Lung microvascular endothelial cell (primary cell): ENCODE measurements around the gene LCN6. TPM values are rescaled to one million over a fixed set of nuclear protein-coding genes. Genes with fewer than 3 reads are reported as not detected.
"Not testable (repeated sequence)": the region's sequence is repeated elsewhere in the genome, so short reads cannot be mapped to it uniquely, and the experiment has no call there.

Experiments used
- DNase-seq, 2 donors: peaks; one replicate each; pipeline versions ENCODE4 v3.0.0 to v3.0.0-alpha.2; 2010; ENCODE audit warnings: low read depth in 2 of 2
- total RNA-seq: library from RNA; depleted of rRNA; stranded (reverse); fragments of >200 nt; gene quantifications from 2 replicates; pipeline ENCODE4 v1.2.1, GENCODE V29; 2014

LCN6 gene
- total RNA-seq, 1 donor from 2014 or later = not detected

DNA sequence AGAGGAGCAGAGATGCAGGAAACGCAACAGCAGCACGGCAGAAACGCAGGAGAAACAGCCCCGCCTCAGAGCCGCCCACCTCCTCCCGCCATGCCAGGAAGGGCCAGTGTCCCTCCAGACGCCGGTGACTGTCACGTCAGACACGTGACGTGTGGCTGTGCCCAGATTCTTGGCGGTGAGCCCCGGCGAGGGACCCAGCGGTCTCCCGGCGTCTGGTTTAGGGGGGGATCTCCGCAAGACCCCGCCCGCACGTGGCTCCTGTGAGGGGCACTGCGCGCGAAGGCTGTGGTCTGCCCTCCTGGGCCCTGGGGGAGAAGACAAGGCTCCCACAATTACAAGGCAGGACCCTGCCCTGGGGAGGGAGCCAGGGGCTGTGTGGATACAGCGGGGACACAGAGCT, 12.1 kb upstream of the LCN6 start:
- DNase-seq = no peak

DNA sequence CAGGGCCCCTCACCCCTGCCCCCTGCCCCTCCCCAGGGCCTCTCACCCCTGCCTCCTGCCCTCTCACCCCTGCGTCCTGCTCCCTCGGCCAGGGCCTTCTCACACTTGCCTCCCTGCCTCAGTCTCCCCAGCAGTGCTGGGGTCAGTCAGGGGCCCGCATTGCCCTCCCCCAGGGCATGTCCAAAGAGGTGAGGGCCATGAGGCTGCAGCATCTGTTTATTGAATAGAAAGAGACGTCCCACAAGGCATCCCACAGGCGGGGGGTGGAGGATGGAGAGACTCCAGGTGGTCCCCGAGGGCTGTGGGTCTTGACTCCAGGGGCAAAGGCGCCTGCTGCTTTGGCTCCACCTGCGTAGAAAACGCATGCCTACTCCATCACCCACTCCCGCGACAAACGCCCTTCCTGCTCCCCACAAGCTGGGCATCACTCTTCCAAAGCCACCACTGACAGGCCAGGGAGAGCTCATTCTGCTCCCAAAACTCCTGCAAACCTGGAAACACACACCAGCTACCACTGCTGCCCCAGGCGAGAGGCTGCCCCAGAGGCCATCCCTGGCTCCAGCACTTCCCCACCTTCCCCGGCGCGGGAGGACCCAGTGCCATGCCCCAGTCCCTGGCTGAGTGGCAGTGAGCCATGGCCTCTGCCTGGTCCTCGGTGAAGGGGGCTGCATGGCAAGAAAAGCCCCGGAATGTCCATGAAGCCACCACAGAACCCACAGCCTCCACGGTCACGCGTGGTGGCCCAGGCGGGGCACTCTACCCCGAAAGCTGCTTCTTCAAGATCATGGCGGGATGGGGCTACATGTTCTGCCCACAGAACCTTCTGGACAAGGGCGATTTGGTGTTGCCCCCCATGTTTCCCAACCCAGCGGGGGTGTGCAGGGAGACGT, 11.4 kb upstream of the LCN6 start:
- DNase-seq = no peak

DNA sequence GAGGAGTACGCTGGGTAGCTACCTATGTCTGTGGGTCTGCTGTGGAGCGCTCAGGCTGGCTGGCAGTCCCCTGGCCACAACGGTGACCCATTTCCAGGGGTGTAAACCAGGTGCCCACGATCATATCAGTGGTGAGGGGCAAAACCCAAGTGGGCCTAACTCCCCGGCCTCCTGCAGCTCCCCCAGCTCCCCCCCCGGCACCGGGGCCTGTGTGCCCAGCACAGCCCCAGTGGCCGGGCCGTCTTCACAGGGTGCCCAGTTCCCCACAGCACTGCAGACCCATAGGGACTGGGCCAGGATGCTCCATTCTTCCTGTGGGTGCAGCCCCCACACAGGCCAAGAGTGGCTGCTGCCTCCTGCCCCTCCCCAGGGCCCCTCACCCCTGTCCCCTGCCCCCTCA, 10.7 kb upstream of the LCN6 start:
- DNase-seq = no peak

DNA sequence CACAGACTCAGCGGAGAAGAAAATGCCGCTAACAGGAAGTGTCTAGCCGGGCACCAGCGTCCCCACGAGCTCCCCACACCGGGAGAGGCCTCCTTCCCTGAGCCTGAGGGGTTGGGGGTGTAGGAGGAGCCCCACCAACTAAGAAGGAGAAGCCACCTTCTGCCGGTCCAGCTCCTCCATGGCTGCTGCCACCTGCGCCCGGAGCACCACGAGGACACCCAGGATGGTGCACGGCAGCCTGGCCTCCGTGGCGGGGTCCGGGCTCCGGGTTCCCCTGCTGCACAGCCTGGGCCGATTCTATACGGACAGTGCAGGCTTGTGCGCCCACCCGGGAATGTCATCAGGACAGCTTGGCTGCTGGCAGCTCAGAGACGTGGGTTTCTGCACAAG, 9.4 kb upstream of the LCN6 start:
- DNase-seq = no peak

DNA sequence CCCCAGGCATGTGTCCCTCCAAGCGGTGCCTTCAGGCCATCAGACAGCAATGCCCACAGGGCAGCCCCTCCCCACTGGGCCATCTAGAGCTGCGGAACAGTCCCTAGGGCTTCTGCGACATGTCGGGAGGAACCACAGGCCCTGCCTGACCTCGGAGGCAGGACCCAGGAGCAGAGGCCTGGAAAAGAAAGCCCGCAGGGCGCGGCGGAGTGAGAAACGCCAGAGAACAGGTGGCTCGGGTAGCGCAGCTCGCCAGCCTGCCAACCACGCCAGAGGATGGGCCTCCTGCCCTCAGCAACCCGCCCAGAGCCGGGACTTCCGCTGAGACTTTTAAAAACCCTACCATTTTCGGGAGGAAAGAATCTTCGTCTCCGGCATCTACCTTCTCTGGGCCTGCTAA, 9.0 kb upstream of the LCN6 start:
- DNase-seq = no peak

DNA sequence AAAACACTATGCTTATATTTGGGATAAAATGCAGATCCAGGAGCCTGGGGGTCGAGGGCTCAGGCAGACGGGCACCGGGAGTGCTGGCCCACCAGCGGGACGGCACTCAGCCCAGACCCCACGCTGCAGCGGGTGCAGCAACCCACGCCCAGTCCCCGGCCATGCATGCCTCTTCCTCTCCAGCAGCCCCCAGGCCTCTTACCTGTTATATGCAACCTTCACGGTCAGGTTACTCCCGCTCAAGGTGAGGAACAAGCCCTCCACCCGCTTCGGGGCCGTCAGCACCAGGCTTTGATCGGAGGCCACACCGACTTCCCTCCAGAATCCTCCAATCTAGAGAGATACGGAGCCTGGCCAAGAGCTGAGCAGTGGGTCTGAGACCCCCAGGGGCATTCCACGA, 8.5 kb upstream of the LCN6 start:
- DNase-seq = no peak

DNA sequence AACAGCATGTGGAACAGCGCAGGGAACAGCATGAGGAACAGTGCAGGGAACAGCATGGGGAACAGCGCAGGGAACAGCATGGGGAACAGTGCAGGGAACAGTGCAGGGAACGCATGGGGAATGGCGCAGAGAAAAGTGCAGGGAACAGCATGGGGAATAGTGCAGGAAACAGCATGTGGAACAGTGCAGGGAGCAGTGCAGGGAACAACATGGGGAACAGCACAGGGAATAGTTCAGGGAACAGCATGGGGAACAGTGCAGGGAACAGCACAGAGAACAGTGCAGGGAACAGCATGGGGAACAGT, 7.8 kb upstream of the LCN6 start:
- DNase-seq = no peak

DNA sequence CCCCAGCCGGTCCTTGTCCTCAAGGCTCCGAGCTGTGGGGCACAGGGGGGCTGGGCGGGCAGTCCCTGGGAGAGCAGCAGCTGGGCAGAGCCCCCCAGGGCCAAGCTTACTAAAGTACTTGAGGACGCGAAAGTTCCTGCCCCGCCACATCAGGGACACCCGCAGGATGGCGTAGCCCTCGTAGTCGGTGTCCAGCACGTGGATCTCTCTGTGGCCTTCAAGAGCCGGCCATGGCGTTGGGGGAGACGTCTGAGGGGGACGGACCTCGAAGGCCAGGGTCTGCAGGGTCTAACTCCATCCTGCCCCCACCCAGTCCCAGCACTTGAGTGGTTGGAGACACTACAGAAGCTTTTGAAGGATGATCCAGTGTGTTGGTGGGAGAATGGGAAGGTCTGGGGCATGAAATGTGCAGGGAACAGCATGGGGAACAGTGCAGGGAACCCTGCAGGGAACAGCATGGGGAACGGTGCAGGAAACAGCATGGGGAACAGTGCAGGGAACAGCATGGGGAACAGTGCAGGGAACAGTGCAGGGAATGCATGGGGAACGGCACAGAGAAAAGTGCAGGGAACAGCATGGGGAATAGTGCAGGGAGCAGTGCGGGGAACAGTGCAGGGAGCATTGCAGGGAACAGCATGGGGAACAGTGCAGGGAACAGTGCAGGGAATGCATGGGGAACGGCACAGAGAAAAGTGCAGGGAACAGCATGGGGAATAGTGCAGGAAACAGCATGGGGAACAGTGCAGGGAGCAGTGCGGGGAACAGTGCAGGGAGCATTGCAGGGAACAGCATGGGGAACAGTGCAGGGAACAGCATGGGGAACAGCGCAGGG, 7.2 kb upstream of the LCN6 start:
- DNase-seq = not testable (repeated sequence)

DNA sequence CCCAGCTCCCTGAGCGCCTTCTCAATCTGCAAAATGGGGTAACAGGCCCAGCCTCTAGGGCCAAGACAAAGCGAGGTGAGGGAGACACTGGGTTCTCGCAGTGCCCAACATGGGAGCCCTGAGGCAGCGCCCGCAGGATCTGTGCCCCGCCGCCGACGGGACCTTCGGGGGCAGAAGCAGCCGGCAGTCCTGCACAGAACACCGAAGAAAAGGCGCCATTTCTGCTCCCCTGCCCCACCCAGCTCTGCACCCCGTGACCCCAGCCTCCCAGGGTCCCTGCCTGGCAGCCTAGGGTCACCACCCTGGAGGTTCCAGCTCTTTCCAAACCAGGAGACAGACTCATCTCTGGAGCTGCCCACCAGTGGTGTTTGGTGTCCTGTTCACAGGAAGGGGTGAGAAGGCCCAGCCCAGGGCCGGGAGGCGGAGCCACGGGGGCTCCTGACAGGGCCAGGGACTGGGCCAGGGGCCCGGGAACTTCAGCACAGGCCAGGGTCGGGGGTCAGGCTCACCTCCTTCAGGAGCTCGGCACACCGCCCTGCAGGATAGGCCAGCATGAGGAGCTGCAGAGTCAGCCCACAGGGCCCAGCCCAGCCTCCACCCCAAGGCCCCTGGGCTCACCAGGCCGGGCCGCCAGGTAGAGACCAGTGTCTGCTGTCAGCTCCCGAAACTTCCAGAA, 6.4 kb upstream of the LCN6 start:
- no peak for DNase-seq

DNA sequence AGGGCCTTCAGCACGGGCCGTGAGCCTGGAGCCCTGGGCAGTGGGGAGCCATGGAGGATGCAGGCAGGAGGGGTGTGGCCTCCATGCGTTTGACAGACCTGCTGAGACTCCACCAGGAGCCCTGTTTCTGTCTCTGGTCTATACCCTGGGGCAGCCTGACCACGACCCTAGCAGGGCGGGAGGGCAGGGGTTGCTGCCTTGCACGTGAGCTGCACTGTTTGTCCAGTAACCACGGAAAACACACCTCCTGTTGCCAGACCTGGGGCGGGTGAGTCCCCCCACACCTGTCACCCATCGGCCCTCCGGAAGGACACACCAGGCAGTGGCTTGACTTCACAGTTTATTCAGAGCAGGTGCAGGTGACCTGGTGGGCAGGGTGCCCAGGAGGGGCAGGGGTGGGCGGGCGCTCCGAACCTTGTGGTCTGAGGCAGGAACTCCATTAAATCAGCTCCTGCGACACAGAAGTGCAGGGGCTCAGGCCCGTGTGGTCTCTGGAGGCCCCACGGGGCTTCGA, 5.8 kb upstream of the LCN6 start:
- no peak for DNase-seq

DNA sequence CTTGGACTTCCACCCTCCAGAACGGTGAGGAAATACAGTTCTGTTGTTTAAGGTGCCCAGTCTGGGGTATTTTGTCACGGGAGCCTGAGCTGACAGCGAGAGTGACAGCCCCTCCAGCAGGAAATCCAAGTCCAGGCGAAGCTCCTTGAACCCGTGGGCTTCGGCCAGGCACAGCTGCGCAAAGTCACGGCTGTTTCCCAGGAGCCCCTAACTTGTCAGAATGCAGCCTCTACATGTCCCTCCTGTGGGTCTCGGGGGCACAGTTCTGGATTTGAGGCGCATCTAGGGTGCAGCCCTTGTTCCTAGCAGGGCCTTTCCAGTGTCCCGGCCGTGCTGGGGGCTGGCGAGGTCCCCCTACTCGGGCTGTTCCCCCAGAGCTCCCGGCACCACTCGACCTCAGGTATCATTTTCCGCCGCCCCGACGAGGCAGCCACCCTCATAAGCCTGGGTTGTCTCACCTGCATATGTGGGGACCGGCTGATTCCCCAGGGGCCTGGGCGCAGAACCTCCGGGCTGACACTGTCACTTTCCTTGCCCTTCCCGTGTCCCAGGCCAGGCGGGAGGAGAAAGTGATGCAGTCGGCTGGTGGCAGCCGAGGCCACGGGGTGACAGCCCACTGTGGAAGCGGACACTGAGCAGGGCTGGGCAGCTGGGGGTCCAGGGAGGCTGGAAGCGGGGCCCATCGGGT, 5.2 kb upstream of the LCN6 start:
- DNase-seq = no peak

DNA sequence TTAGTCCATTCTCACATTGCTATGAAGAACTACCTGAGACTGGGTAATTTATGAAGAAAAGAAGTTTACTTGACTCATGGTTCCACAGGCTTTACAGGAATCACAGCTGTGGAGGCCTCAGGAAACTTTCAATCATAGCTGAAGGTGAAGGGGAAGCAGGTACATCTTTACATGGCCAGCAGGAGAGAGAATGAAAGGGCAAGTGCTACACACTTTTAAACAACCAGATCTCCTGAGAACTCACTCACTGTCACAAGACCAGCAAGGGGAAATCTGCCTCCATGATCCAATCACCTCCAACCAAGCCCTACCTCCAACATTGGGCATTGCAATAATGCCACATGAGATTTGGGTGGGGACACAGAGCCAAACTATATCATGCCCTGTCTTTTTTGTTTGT, 3.5 kb upstream of the LCN6 start:
- no peak for DNase-seq

DNA sequence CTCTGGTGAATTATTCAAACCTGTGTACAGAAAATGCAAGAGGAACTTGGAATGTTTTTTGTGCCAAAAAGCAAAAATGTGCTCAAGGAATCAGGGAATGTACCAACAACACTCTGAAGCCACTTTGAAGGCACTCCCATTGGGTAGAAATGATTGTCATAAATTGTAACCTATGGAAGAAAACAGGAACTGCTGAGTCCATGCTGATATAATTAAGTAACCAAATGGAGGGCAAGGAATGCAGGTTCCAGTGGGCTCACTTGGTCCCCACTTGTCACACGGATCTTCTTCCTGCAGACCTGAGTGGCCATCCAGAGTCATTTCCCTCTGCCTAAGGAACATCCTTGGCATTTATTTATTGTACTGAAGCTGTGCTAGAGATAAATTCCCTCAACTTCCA, 2.9 kb upstream of the LCN6 start:
- no peak for DNase-seq

DNA sequence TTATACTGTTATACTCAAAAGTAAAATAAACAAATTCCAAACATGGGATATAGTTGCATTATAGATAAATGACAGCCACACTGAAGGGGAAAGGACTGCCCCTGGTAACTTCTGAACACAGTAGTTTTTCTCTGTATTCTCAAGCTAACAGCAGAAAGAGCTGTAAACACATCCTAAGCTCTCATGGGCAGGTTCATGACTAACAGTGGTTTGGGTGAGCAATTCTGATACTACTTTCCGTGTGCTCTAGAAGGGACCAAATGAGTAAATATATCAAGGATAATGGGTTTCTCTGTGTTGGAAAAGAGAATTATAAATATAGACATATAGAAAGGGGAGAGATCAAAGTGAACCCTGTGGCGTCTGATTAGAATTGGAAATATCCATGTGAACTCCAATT, 2.2 kb upstream of the LCN6 start:
- no peak for DNase-seq

DNA sequence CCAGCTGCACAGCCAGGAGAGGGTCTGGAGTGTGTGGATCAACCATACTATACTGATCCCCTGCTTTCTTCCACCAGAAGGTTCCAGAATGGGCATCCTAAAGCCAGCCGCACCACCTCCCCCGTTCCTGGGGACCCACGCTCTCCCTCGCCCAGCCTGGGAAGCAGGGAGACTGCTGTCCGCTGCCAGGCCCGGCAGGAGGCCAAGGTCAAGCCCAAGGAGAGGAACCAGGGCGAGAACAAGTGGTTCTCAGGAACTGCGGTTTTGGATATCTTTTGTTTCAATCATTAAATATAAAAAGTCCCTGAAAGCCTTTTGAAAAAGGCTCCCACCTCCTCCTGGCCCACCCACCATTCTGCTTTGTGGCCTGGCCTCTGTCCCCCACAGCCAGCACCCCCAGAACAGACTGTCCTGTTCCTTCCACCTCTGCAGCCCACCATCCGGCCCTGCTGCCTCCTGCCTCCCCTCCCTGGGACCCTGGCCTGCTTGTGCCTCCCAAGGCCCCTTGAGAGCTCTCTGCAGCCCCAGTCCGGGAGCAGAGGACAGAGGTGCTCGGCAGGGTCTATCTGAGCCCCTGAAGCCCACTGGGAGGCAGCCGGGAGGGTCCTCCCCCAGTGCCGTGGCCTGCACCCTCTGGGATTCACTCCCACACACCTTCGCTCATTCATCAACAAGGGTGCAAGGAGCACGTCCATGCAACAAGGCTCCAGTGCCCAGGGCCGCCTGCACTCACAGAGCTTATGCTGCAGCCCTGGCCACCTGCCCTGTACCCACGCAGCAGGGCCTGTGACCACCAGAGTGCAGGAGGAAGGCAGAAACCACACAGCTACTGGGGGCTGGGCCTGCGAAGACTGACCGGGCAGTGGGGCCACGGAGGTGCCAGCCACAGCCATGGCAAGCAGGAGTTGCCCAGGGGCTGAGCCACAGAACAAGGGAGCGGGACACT, 614 bp upstream of the LCN6 start:
- DNase-seq = no peak

DNA sequence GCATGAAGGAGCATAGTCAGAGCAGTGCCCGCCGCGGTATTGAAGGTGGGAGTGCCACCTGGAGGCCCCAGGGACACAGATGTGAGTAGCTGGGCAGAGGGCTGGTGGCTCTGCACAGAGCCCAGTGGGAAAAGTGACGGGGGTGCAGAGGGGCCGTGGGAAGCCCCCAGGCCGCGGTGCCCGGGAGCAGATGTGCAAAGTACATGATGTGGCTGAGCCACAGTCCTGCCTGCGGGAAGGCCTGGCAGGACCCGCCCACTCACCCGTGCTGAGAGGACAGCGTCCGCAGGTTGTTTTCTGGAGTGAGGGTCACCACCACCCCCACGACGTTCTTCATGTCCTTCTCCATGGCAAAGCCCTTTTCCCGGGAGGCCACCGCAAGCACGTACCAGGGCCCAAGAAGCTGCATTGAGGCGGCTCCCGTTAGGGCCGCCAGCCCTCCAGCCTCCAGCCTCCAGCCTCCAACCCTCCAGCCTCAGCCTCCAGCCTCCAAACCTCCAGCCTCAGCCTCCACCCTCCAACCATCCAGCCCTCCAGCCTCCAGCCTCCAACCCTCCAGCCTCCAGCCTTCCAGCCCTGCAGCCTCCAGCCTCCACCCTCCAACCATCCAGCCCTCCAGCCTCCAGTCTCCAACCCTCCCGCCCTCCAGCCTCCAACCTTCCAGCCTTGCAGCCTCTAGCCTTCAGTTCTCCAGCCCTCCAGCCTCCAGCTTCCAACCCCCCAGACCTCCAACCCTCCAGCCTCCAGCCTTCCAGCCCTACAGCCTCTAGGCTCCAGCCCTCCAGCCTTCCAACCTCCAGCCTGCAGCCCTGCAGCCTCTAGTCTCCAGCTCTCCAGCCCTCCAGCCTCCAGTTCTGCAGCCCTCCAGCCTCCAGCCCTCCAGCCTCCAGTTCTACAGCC, 914 bp downstream of the LCN6 start:
- DNase-seq = no peak

DNA sequence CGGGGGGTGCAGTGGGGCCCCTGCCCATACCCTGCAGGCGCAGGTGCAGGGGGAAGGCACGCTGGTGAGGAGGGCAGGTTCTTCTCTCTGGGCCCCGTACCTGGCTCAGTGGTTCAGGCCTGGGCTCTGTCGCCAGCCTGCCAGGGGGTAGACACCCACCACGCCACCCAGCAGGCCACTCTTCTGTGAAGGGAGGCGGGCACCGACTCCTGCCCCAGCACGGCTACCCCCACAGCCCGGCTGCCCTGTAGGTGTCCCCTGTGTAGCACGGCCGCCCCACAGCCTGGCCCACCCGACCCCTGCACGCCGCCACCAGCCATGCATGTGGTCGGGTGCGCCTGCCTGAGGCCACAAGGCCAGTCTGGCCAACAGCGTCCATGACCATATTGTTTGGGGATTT, 1.7 kb downstream of the LCN6 start:
- DNase-seq = no peak

DNA sequence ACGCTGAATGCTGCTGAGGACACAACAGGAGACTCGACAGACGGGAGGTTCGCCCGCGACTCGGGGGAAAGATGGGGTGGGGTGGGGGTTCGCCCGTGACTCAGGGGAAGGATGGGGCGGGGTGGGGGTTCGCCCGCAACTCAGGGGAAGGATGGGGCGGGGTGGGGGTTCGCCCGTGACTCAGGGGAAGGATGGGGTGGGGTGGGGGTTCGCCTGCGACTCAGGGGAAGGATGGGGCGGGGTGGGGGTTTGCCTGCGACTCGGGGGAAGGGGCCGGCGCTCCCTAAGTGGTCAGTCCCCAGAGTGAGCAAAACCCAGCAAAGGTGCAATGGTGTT, 2.2 kb downstream of the LCN6 start:
- DNase-seq = no peak

DNA sequence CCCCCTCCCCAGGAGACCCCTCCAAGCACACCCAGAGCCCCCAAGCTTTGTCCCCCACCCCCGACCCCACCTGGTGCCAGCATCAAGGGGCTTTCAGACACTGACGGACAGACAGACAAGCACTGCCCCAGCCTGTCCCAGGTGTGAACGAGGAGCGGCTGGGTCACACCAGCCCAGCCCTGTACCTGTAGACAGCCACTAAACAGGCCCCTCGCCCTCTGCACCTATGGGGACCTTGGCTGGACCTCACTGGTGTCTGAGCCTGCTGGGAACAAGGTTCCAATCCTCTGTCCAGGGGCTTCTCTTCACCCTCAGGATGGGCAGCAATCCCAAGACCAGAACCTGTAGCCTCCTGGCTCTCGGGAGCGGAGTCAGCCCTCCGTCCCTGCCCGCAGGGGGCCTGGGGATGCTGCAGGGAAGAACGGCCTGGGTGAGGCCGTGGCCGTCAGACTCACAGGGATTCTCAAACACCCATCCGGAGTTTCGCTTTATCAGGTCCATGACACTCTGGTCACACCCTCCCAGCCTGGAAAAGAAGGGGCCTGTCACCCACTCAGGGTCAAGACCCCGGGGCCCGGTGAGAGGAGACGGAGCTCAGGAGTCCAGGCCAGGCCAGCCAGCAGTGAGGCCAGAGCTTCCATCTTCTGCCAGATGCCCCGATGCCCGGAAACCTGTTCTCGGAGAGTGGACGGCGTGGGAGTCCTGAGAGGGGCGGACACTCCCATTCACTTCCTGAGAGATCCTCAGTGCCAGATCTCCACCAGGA, 2.8 kb downstream of the LCN6 start:
- peak in 1 of 2 donors; percentile 29 for DNase-seq
